ENCODE data around the gene OSR1. TPM values are rescaled to one million over a fixed set of nuclear protein-coding genes. Genes with fewer than 3 reads are reported as not detected.

Gene OSR1
- polyA plus RNA-seq, 3 donors: not detected

DNA sequence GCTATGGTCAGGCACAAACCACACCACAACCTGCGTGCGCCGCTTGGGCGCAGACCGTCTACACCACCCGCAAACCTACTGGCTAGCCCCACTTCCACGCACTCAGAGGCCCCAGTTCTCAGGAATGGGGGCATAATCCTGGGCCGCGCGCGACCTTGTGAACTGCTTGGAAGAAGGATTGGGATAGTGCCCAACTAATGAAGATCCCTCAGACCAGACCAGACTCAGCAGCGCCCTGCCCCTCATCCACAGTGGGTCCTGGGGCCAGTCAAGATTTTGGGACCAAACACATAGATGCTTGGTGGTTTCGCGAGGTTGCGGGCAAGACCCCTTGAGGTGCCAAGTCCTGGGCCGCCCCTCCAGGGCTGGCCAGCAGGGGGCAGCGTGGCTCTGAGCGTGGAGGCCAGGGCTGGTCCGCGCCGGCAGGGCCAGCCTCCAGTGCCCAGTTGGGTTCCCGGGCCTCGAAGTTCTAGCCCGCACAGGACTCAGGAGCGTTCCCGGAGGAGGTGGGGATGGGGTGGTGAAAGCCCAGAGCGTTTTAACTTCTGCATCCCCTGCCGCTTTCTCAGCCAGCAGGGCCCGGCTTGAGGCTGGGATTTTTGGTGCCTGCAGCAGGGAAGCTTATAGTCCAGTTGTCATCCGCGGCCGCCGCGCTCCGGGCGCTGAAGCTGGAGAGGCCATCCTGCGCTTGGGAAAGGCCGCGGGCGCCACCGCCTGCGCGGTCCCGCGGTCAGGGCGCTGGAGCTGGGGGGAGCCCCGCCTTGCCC, 8.3 kb downstream of the OSR1 start:
- H3K36me3 ChIP-seq (replicated peaks in 1 of 2; ENCODE audit: control insufficient read depth in 1 of 2, insufficient read depth in 2 of 2, low read length in 2 of 2): no peaks in the 10 kb centered on the region
- Mint-ChIP-seq H3K27me3 (ENCODE audit: low read depth in 3 of 3) (peaks cover 60 to 69% (median 68%) of the 10 kb centered on the region in 3 donors), H3K27ac (peak overlapping the region in 3 of 7 donors; percentile 6 to 18 (median 15)), H3K36me3 (peaks cover 15 to 17% of the 10 kb centered on the region in 2 donors), H3K4me1 (peaks cover 37% of the 10 kb centered on the region), H3K4me3 (peak overlapping the region; percentile 43 to 71), H3K9me3 (peaks cover 2 to 37% (median 24%) of the 10 kb centered on the region in 7 donors)
- intact Hi-C loops (cut with micrococcal nuclease): loop anchor here (5.0 to 10.0 kb wide), 4 partner anchors 552 to 1315 kb away; partner anchors contain the start of genes TTC32 (in 2 of the 2), GDF7 (in 1 of the 2), LAPTM4A (in 1 of the 2) and RDH14 (in 1 of the 2)
- H3K9ac ChIP-seq (ENCODE audit: insufficient read depth, low read length, poor library complexity, severe bottlenecking): no peak overlapping the region
- 14% methylated on average over 42 of the region's 47 CpGs for whole genome bisulfite sequencing (ENCODE audit: insufficient coverage)
- H3K4me3 ChIP-seq (replicated peaks in 1 of 3; ENCODE audit: low read depth in 2 of 3, low read length in 3 of 3): peak overlapping the region in 1 of 3 experiments; percentile 49
- peak overlapping the region; percentile 66 for H2AFZ ChIP-seq (ENCODE audit: insufficient read depth, low read depth, low read length, poor library complexity, severe bottlenecking)
- peaks cover 34 to 36% of the 10 kb centered on the region in 2 donors for H3K4me1 ChIP-seq (ENCODE audit: control insufficient read depth in 1 of 2, insufficient read depth in 2 of 2, low read length in 2 of 2)
- peaks cover 51 to 66% of the 10 kb centered on the region in 2 donors for H3K27me3 ChIP-seq (ENCODE audit: control insufficient read depth in 2 of 2, insufficient read depth in 2 of 2, low read length in 2 of 2)
- peaks cover 4% of the 10 kb centered on the region for H3K79me2 ChIP-seq (ENCODE audit: insufficient read depth, low read length)
- no peak overlapping the region for H3K27ac ChIP-seq (ENCODE audit: low read depth in 1 of 2, low read length in 2 of 2)
- TF ChIP-seq, protein P1, sequence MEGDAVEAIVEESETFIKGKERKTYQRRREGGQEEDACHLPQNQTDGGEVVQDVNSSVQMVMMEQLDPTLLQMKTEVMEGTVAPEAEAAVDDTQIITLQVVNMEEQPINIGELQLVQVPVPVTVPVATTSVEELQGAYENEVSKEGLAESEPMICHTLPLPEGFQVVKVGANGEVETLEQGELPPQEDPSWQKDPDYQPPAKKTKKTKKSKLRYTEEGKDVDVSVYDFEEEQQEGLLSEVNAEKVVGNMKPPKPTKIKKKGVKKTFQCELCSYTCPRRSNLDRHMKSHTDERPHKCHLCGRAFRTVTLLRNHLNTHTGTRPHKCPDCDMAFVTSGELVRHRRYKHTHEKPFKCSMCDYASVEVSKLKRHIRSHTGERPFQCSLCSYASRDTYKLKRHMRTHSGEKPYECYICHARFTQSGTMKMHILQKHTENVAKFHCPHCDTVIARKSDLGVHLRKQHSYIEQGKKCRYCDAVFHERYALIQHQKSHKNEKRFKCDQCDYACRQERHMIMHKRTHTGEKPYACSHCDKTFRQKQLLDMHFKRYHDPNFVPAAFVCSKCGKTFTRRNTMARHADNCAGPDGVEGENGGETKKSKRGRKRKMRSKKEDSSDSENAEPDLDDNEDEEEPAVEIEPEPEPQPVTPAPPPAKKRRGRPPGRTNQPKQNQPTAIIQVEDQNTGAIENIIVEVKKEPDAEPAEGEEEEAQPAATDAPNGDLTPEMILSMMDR (IDR thresholded peaks at IDR 0.05): peak; percentile 87
- H3K4me2 ChIP-seq (replicated peaks; ENCODE audit: extremely low read depth, low read length, poor library complexity, severe bottlenecking): peak overlapping the region; percentile 43
- H4K20me1 ChIP-seq (ENCODE audit: insufficient read depth, low read length): no peaks in the 10 kb centered on the region
- peaks cover 12 to 39% of the 10 kb centered on the region in 2 donors for H3K9me3 ChIP-seq (replicated peaks in 1 of 2; ENCODE audit: control insufficient read depth in 1 of 2, insufficient read depth in 1 of 2, low read length in 2 of 2)
- DNase-seq: peak; percentile 36 to 56 (median 45)

DNA sequence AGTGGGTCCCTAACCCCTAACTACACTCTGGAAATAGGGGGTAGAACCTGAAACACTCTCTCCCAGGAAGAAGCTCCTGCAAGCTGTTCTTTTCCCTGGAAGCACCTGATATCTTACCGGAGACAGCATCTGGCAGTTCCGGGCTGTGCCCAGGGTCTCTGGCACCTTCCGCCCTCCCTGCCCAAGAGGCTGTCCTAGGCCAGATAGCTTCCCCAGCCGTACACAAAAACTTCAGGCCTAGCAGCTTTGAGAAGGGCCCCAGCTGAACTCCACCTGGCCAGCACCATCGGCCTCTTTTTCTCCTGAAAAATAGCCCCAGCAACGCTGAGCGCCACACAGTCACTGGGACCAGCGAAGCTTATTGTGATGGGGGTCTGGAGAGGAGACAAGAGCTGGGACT, 9.7 kb downstream of the OSR1 start:
- Mint-ChIP-seq H3K9me3 (peaks cover 2 to 31% (median 21%) of the 10 kb centered on the region in 7 donors), H3K36me3 (peaks cover 20% of the 10 kb centered on the region in 2 donors), H3K27me3 (ENCODE audit: low read depth in 3 of 3) (peaks cover 46 to 55% (median 54%) of the 10 kb centered on the region in 3 donors), H3K27ac (peak overlapping the region in 5 of 7 donors; percentile 63 to 99 (median 98)), H3K4me3 (peak overlapping the region in 1 of 2 donors; percentile 98), H3K4me1 (peaks cover 37% of the 10 kb centered on the region)
- WGBS (ENCODE audit: insufficient coverage): 89% methylated on average over 4 of the region's 8 CpGs
- H3K4me3 ChIP-seq (replicated peaks in 1 of 3; ENCODE audit: low read depth in 2 of 3, low read length in 3 of 3): no peak overlapping the region
- TF ChIP-seq, protein P1 (IDR thresholded peaks at IDR 0.05): no peak
- H3K4me1 ChIP-seq (ENCODE audit: control insufficient read depth in 1 of 2, insufficient read depth in 2 of 2, low read length in 2 of 2): peaks cover 34 to 36% of the 10 kb centered on the region in 2 donors
- intact Hi-C loops (cut with micrococcal nuclease): loop anchor here (5.0 to 10.0 kb wide), 3 partner anchors 554 to 786 kb away; partner anchors contain the start of genes TTC32 (in 2 of the 2), LAPTM4A (in 1 of the 2) and RDH14 (in 1 of the 2)
- peaks cover 4% of the 10 kb centered on the region for H3K79me2 ChIP-seq (ENCODE audit: insufficient read depth, low read length)
- peaks cover 37 to 52% of the 10 kb centered on the region in 2 donors for H3K27me3 ChIP-seq (ENCODE audit: control insufficient read depth in 2 of 2, insufficient read depth in 2 of 2, low read length in 2 of 2)
- no peak for DNase-seq
- no peaks in the 10 kb centered on the region for H4K20me1 ChIP-seq (ENCODE audit: insufficient read depth, low read length)
- no peak overlapping the region for H3K9ac ChIP-seq (ENCODE audit: insufficient read depth, low read length, poor library complexity, severe bottlenecking)
- no peaks in the 10 kb centered on the region for H3K36me3 ChIP-seq (replicated peaks in 1 of 2; ENCODE audit: control insufficient read depth in 1 of 2, insufficient read depth in 2 of 2, low read length in 2 of 2)
- H2AFZ ChIP-seq (ENCODE audit: insufficient read depth, low read depth, low read length, poor library complexity, severe bottlenecking): no peak overlapping the region
- H3K9me3 ChIP-seq (replicated peaks in 1 of 2; ENCODE audit: control insufficient read depth in 1 of 2, insufficient read depth in 1 of 2, low read length in 2 of 2): peaks cover 9 to 26% of the 10 kb centered on the region in 2 donors
- no peak overlapping the region for H3K4me2 ChIP-seq (replicated peaks; ENCODE audit: extremely low read depth, low read length, poor library complexity, severe bottlenecking)
- no peak overlapping the region for H3K27ac ChIP-seq (ENCODE audit: low read depth in 1 of 2, low read length in 2 of 2)
